ENCODE data around the gene VSNL1. TPM values are rescaled to one million over a fixed set of nuclear protein-coding genes. Genes with fewer than 3 reads are reported as not detected.

The VSNL1 gene
- total RNA-seq, 1 donor from 2014 or later, result 0.83 TPM

GRCh38 chr2:17522303-17522702, 18.2 kb upstream of the VSNL1 start:
- DNase-seq (ENCODE audit: low spot score in 2 of 2, unreplicated experiment in 2 of 2), result no peak
- peaks cover 5% of the 10 kb centered on the region for H3K27me3 Mint-ChIP-seq (ENCODE audit: low read depth)
- H3K4me1 Mint-ChIP-seq, result peaks cover 10% of the 10 kb centered on the region
- H3K9me3 Mint-ChIP-seq, result no peaks in the 10 kb centered on the region
- no peaks in the 10 kb centered on the region for H3K36me3 Mint-ChIP-seq
- TF ChIP-seq, protein P1, sequence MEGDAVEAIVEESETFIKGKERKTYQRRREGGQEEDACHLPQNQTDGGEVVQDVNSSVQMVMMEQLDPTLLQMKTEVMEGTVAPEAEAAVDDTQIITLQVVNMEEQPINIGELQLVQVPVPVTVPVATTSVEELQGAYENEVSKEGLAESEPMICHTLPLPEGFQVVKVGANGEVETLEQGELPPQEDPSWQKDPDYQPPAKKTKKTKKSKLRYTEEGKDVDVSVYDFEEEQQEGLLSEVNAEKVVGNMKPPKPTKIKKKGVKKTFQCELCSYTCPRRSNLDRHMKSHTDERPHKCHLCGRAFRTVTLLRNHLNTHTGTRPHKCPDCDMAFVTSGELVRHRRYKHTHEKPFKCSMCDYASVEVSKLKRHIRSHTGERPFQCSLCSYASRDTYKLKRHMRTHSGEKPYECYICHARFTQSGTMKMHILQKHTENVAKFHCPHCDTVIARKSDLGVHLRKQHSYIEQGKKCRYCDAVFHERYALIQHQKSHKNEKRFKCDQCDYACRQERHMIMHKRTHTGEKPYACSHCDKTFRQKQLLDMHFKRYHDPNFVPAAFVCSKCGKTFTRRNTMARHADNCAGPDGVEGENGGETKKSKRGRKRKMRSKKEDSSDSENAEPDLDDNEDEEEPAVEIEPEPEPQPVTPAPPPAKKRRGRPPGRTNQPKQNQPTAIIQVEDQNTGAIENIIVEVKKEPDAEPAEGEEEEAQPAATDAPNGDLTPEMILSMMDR (IDR thresholded peaks at IDR 0.05; ENCODE audit: unreplicated experiment), result no peak
- no peak overlapping the region for H3K4me3 Mint-ChIP-seq
- no peak overlapping the region for H3K27ac Mint-ChIP-seq

DNA sequence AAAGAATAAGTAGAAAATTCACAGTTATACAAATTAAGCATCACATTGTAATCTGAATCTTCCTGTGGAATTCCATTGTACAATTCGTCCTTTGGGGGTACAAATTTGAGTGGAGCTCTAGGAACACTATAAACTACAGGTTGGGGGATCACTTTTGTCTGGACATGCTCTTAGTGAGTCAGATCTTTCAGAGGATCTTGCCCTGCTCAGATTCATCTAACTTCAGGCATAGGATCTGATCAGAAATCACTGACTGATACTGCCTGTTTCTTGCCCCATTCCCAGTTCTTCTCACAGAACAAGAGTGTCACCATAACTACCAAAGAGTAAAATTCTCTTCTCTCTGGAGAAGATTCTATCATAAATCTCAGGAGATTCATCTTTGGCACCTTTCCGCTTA, 10.7 kb upstream of the VSNL1 start:
- H3K27me3 Mint-ChIP-seq (ENCODE audit: low read depth), result peaks cover 22% of the 10 kb centered on the region
- peaks cover 2% of the 10 kb centered on the region for H3K4me1 Mint-ChIP-seq
- H3K9me3 Mint-ChIP-seq, result no peaks in the 10 kb centered on the region
- DNase-seq (ENCODE audit: low spot score in 2 of 2, unreplicated experiment in 2 of 2), result no peak
- H3K4me3 Mint-ChIP-seq, result no peak overlapping the region
- TF ChIP-seq, protein P1 (IDR thresholded peaks at IDR 0.05; ENCODE audit: unreplicated experiment), result no peak
- no peaks in the 10 kb centered on the region for H3K36me3 Mint-ChIP-seq
- no peak overlapping the region for H3K27ac Mint-ChIP-seq

- Mint-ChIP-seq H3K9me3 (no peaks in the 10 kb centered on the region), H3K4me3 (no peak overlapping the region), H3K36me3 (no peaks in the 10 kb centered on the region), H3K4me1 (no peaks in the 10 kb centered on the region), H3K27me3 (ENCODE audit: low read depth) (peaks cover 49% of the 10 kb centered on the region), H3K27ac (no peak overlapping the region)
- TF ChIP-seq, protein P1 (IDR thresholded peaks at IDR 0.05; ENCODE audit: unreplicated experiment), result no peak
- no peak for DNase-seq (ENCODE audit: low spot score in 2 of 2, unreplicated experiment in 2 of 2)
These were observed 7.0 kb upstream of the VSNL1 start for GRCh38 chr2:17533546-17533945.

GRCh38 chr2:17536416-17536815, 4.1 kb upstream of the VSNL1 start:
- Mint-ChIP-seq H3K36me3 (no peaks in the 10 kb centered on the region), H3K9me3 (no peaks in the 10 kb centered on the region), H3K27me3 (ENCODE audit: low read depth) (peaks cover 54% of the 10 kb centered on the region), H3K4me1 (peaks cover 14% of the 10 kb centered on the region), H3K27ac (no peak overlapping the region), H3K4me3 (no peak overlapping the region)
- no peak for DNase-seq (ENCODE audit: low spot score in 2 of 2, unreplicated experiment in 2 of 2)
- TF ChIP-seq, protein P1 (IDR thresholded peaks at IDR 0.05; ENCODE audit: unreplicated experiment), result no peak

DNA sequence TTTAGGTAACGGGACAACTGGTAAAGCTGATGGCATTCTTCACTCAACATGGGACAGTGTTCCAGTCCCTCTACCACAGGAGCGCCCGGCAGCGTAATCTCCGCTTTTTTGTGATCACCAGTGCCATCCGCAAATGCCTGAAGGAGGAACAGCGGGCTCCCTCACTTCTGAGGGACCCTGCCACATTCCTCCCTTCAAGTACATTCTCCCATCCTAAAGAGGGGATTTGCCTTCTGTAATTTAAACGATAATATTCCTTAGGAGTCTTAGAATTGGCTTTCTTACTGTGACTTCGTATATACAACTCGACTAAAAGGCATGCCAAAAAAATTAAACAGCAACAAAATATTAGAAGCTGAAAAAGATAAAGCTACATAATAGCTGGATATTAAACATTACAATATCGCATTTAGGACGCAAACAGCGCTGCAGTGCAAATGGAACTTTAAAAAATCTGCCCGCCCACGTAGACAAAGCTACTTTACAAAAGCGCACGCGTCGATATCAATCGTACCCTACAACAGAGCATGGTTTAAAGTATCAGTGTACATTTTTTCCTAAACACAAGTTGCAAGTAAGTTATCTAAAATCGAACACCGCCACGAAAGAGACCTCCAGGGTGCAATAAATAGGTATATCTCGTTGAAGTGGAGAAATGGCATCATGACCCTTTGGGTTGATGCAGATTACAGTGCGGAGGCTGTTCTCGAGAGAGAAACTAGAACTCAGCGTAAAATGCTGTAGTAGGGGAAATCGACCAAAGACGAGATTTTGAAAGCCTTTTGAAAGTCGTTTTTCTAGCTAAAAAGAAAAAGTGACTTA, 2.3 kb upstream of the VSNL1 start:
- Mint-ChIP-seq H3K27me3 (ENCODE audit: low read depth) (peaks cover 60% of the 10 kb centered on the region), H3K36me3 (no peaks in the 10 kb centered on the region), H3K4me3 (peak overlapping the region; percentile 76), H3K9me3 (no peaks in the 10 kb centered on the region), H3K4me1 (peaks cover 18% of the 10 kb centered on the region), H3K27ac (no peak overlapping the region)
- no peak for DNase-seq (ENCODE audit: low spot score in 2 of 2, unreplicated experiment in 2 of 2)
- TF ChIP-seq, protein P1 (IDR thresholded peaks at IDR 0.05; ENCODE audit: unreplicated experiment), result no peak
